Endothelial cell of umbilical vein (primary cell): Measurements from ENCODE around the gene ADGRL3. TPM values are rescaled to one million over a fixed set of nuclear protein-coding genes. Genes with fewer than 3 reads are reported as not detected.

Experiments used
- BruUV-seq: library from RNA; stranded (reverse); fragments of 400-500 nt; replicated peaks from 2 replicates; lab custom pipeline; 2021; lab: Mats Ljungman, UMichigan
- CTCF ChIA-PET: fragments of 300-600, 350-600 bp; sonication (Branson Sonifier 250); formaldehyde crosslinking; loops from one replicate; lab custom pipeline; 2021; ENCODE audit warnings: antibody characterized with exemption, inconsistent platforms; lab: Charles Lee
- POLR2A ChIA-PET: fragments of 300-600, 350-600 bp; sonication (Branson Sonifier 250); formaldehyde crosslinking; loops from one replicate; lab custom pipeline; 2021; ENCODE audit warnings: antibody characterized with exemption, inconsistent platforms; lab: Charles Lee
- DNase-seq: peaks from one replicate; pipeline ENCODE4 v3.0.0-alpha.2; 2011; ENCODE audit warnings: low read depth, low spot score
- FAIRE-seq: peaks from 2 replicates; lab custom pipeline; 2011; peaks lifted over from hg19 to GRCh38; lab: Jason Lieb, UNC
- H2AFZ ChIP-seq: 2 replicates; pipeline ENCODE4 v1.6.0; 2012; ENCODE audit warnings: low read depth, low read length, control low read depth, inconsistent platforms
- H3K27ac ChIP-seq: 2 replicates; pipeline ENCODE4 v1.5.1; 2011; ENCODE audit warnings: low read depth, mild to moderate bottlenecking, control low read depth, low read length, moderate library complexity; ENCODE audit not compliant: insufficient read depth
- H3K27me3 ChIP-seq, 2 experiments: 2 replicates each; pipeline versions ENCODE4 v1.6.0 to v1.6.1; 2011; ENCODE audit warnings: low read length in 2 of 2, mixed read lengths in 1 of 2; ENCODE audit not compliant: control insufficient read depth in 2 of 2, insufficient read depth in 2 of 2
- H3K36me3 ChIP-seq, 2 experiments: 2 replicates in 1 of 2; 3 replicates in 1 of 2; pipeline ENCODE4 v1.5.1; 2011; ENCODE audit warnings: low read length in 2 of 2, mild to moderate bottlenecking in 1 of 2, moderate library complexity in 1 of 2; ENCODE audit not compliant: control insufficient read depth in 2 of 2, insufficient read depth in 2 of 2; ENCODE audit errors: extremely low read depth in 1 of 2
- H3K4me1 ChIP-seq: 3 replicates; pipeline ENCODE4 v1.5.1; 2011; ENCODE audit warnings: mild to moderate bottlenecking, low read length; ENCODE audit not compliant: control insufficient read depth, insufficient read depth; ENCODE audit errors: extremely low read depth
- H3K4me2 ChIP-seq: 2 replicates; pipeline ENCODE4 v1.6.1; 2011; ENCODE audit warnings: low read length, control low read depth, mixed read lengths; ENCODE audit not compliant: insufficient read depth
- H3K4me3 ChIP-seq, 3 experiments: fragments of 200-600 bp in 1 of 3; sonication (generic), shearing (Covaris generic) in 1 of 3; replicated peaks in 1 of 3; 2 replicates each; pipeline ENCODE4 v1.5.1; 2011 to 2016; ENCODE audit warnings: control low read depth in 3 of 3, low read length in 3 of 3, mild to moderate bottlenecking in 2 of 3, inconsistent platforms in 1 of 3, low read depth in 1 of 3, moderate library complexity in 1 of 3; ENCODE audit not compliant: insufficient read depth in 1 of 3
- H3K79me2 ChIP-seq: 2 replicates; pipeline ENCODE4 v1.6.0; 2012; ENCODE audit warnings: low read length, inconsistent platforms; ENCODE audit not compliant: control insufficient read depth, insufficient read depth
- H3K9ac ChIP-seq: replicated peaks from 2 replicates; pipeline ENCODE3; 2011; ENCODE audit warnings: low read length, control low read depth; ENCODE audit not compliant: insufficient read depth; ENCODE audit errors: extremely low read depth
- H3K9me1 ChIP-seq: replicated peaks from 3 replicates; pipeline ENCODE4 v1.6.0; 2011; ENCODE audit warnings: mild to moderate bottlenecking, low read length; ENCODE audit not compliant: control insufficient read depth, insufficient read depth; ENCODE audit errors: extremely low read depth
- H3K9me3 ChIP-seq: replicated peaks from 2 replicates; pipeline ENCODE4 v1.5.1; 2012; ENCODE audit warnings: low read length, inconsistent platforms; ENCODE audit not compliant: control insufficient read depth, insufficient read depth
- H4K20me1 ChIP-seq: replicated peaks from 2 replicates; pipeline ENCODE3; 2011; ENCODE audit warnings: mild to moderate bottlenecking, low read length; ENCODE audit not compliant: control insufficient read depth, insufficient read depth; ENCODE audit errors: extremely low read depth
- CTCF ChIP-seq, 2 donors: IDR thresholded peaks; 1 replicate in 1 of 2; 2 replicates in 1 of 2; pipeline ENCODE4 v1.5.1; 2011; ENCODE audit warnings: low read length in 2 of 2, mild to moderate bottlenecking in 2 of 2, moderate library complexity in 2 of 2, control low read depth in 1 of 2, inconsistent platforms in 1 of 2, low read depth in 1 of 2; ENCODE audit not compliant: insufficient read depth in 1 of 2; ENCODE audit errors: extremely low read depth in 1 of 2
- EZH2 ChIP-seq: IDR thresholded peaks from 2 replicates; pipeline ENCODE4 v1.6.1; 2012; ENCODE audit warnings: borderline replicate concordance, low read depth, mild to moderate bottlenecking, moderate library complexity, low read length, inconsistent platforms; ENCODE audit not compliant: severe bottlenecking
- FOS ChIP-seq: IDR thresholded peaks from 2 replicates; pipeline ENCODE4 v1.6.1; 2011; ENCODE audit warnings: mild to moderate bottlenecking, low read length, moderate library complexity, borderline replicate concordance; ENCODE audit not compliant: insufficient read depth
- GATA2 ChIP-seq: IDR thresholded peaks from 2 replicates; pipeline ENCODE4 v1.7.0; 2011; ENCODE audit warnings: low read depth, mild to moderate bottlenecking, moderate library complexity, mixed read lengths, low read length; ENCODE audit not compliant: insufficient read length, insufficient read depth
- JUN ChIP-seq: IDR thresholded peaks from 2 replicates; pipeline ENCODE4 v1.6.1; 2011; ENCODE audit warnings: borderline replicate concordance, low read depth; ENCODE audit not compliant: insufficient read length, insufficient read depth
- MAX ChIP-seq: IDR thresholded peaks from 2 replicates; pipeline ENCODE4 v1.6.1; 2011; ENCODE audit not compliant: insufficient read depth, insufficient read length
- MYC ChIP-seq: IDR thresholded peaks from one replicate; pipeline ENCODE4 v1.6.1; 2011; ENCODE audit warnings: mild to moderate bottlenecking, low read depth, low read length
- POLR2A ChIP-seq: IDR thresholded peaks from 2 replicates; pipeline ENCODE4 v1.6.1; 2012; ENCODE audit warnings: low read depth, mild to moderate bottlenecking, control low read depth, low read length
- POLR2AphosphoS5 ChIP-seq: IDR thresholded peaks from 2 replicates; pipeline ENCODE4 v1.6.1; 2012; ENCODE audit warnings: low read depth, mild to moderate bottlenecking, control low read depth, low read length, moderate library complexity; ENCODE audit not compliant: insufficient read depth
- dilution Hi-C: fragments of 300-500 bp; cut with MboI; formaldehyde crosslinking; loops from one replicate; pipeline ENCODE4 v1.15.0; 2019; ENCODE audit warnings: low sequenced_read_pairs; ENCODE audit not compliant: extremely low pct_ligation_motif_present
- intact Hi-C: fragments of 100-400 bp; cut with micrococcal nuclease; formaldehyde crosslinking; loops from one replicate; pipeline ENCODE4 v1.10.0; 2022
- polyA plus RNA-seq, 4 experiments: library from polyadenylated mRNA; depleted of rRNA in 3 of 4; stranded (reverse) in 3 of 4; unstranded in 1 of 4; fragments of >200 nt; gene quantifications; 2 replicates each; pipeline versions ENCODE4 v1.2.1 to v1.2.3, GENCODE V29; 2011 to 2012; ENCODE audit warnings: missing spikeins in 1 of 4
- total RNA-seq: library from RNA; stranded (reverse); gene quantifications from 2 replicates; pipeline ENCODE4 v1.2.3, GENCODE V29; 2021

ADGRL3 gene
- total and polyA plus RNA-seq, 2 donors (not counting 3 experiments of a cell fraction or from before 2014, with no cell fraction given) = not detected

GRCh38 chr4:61489927-61490326 lies 289.8 kb downstream of the ADGRL3 start:
- DNase-seq (no peak), FAIRE-seq (no peak)
- no TSS peak for BruUV-seq
- Histone ChIP-seq H3K79me2 (no peaks in the 10 kb centered on the region), H3K27me3 (no peaks in the 10 kb centered on the region), H2AFZ (no peak overlapping the region), H4K20me1 (no peaks in the 10 kb centered on the region), H3K4me2 (no peak overlapping the region), H3K4me3 (no peak overlapping the region), H3K27ac (no peak overlapping the region), H3K4me1 (no peaks in the 10 kb centered on the region), H3K9ac (no peak overlapping the region), H3K9me1 (no peaks in the 10 kb centered on the region), H3K36me3 (no peaks in the 10 kb centered on the region), H3K9me3 (no peaks in the 10 kb centered on the region)
- POLR2A ChIA-PET = no interaction called here
- CTCF ChIA-PET = no interaction called here
- no peak for TF ChIP-seq POLR2A
- no peak for TF ChIP-seq JUN
- no peak for TF ChIP-seq EZH2
- TF ChIP-seq MYC = no peak
- TF ChIP-seq POLR2AphosphoS5 = no peak
- TF ChIP-seq GATA2 = no peak
- TF ChIP-seq MAX = no peak
- TF ChIP-seq CTCF (IDR thresholded peaks at IDR 0.05; ENCODE audit: extremely low read depth in 1 of 2, insufficient read depth in 1 of 2, low read depth in 1 of 2, low read length in 2 of 2) = no peak
- TF ChIP-seq FOS = no peak
- intact Hi-C loops (no loop called here), dilution Hi-C loops (no loop called here)
